ENCODE measurements around the gene RDH13.

RDH13 gene

GRCh38 chr19:55099557-55100506, 36.9 kb upstream of the RDH13 start:
- peaks cover 23 to 47% of the 10 kb centered on the region in 2 donors for H3K36me3 ChIP-seq (ENCODE audit: control insufficient read depth in 1 of 2, insufficient read depth in 2 of 2, low read length in 2 of 2)
- H3K9me3 ChIP-seq (ENCODE audit: control insufficient read depth in 1 of 2, low read length in 2 of 2) = no peaks in the 10 kb centered on the region
- no peak overlapping the region for H3K27ac ChIP-seq (ENCODE audit: low read depth, low read length)
- H3K9ac ChIP-seq (ENCODE audit: low read depth in 1 of 2, low read length in 2 of 2) = no peak overlapping the region
- H3K27me3 ChIP-seq (ENCODE audit: control insufficient read depth in 1 of 2, insufficient read depth in 2 of 2, low read length in 2 of 2) = no peaks in the 10 kb centered on the region
- H3K4me3 ChIP-seq (ENCODE audit: low read depth in 1 of 2, low read length in 2 of 2) = no peak overlapping the region
- H3K4me1 ChIP-seq (ENCODE audit: control insufficient read depth in 1 of 2, insufficient read depth in 2 of 2, low read length in 2 of 2) = no peaks in the 10 kb centered on the region

- Histone ChIP-seq H3K9ac (ENCODE audit: low read depth in 1 of 2, low read length in 2 of 2) (no peak overlapping the region), H3K4me1 (ENCODE audit: control insufficient read depth in 1 of 2, insufficient read depth in 2 of 2, low read length in 2 of 2) (no peaks in the 10 kb centered on the region), H3K27ac (ENCODE audit: low read depth, low read length) (no peak overlapping the region), H3K4me3 (ENCODE audit: low read depth in 1 of 2, low read length in 2 of 2) (no peak overlapping the region), H3K9me3 (ENCODE audit: control insufficient read depth in 1 of 2, low read length in 2 of 2) (no peaks in the 10 kb centered on the region), H3K36me3 (ENCODE audit: control insufficient read depth in 1 of 2, insufficient read depth in 2 of 2, low read length in 2 of 2) (peaks cover 30 to 54% of the 10 kb centered on the region in 2 donors), H3K27me3 (ENCODE audit: control insufficient read depth in 1 of 2, insufficient read depth in 2 of 2, low read length in 2 of 2) (no peaks in the 10 kb centered on the region)
Measured at GRCh38 chr19:55098716-55099556, 36.0 kb upstream of the RDH13 start.

GRCh38 chr19:55097864-55098715, 35.1 kb upstream of the RDH13 start:
- H3K36me3 ChIP-seq (ENCODE audit: control insufficient read depth in 1 of 2, insufficient read depth in 2 of 2, low read length in 2 of 2) = peaks cover 25 to 50% of the 10 kb centered on the region in 2 donors
- no peaks in the 10 kb centered on the region for H3K4me1 ChIP-seq (ENCODE audit: control insufficient read depth in 1 of 2, insufficient read depth in 2 of 2, low read length in 2 of 2)
- H3K27me3 ChIP-seq (ENCODE audit: control insufficient read depth in 1 of 2, insufficient read depth in 2 of 2, low read length in 2 of 2) = no peaks in the 10 kb centered on the region
- no peaks in the 10 kb centered on the region for H3K9me3 ChIP-seq (ENCODE audit: control insufficient read depth in 1 of 2, low read length in 2 of 2)
- H3K9ac ChIP-seq (ENCODE audit: low read depth in 1 of 2, low read length in 2 of 2) = no peak overlapping the region
- H3K4me3 ChIP-seq (ENCODE audit: low read depth in 1 of 2, low read length in 2 of 2) = no peak overlapping the region
- no peak overlapping the region for H3K27ac ChIP-seq (ENCODE audit: low read depth, low read length)

- Histone ChIP-seq H3K27me3 (ENCODE audit: control insufficient read depth in 1 of 2, insufficient read depth in 2 of 2, low read length in 2 of 2) (no peaks in the 10 kb centered on the region), H3K9me3 (ENCODE audit: control insufficient read depth in 1 of 2, low read length in 2 of 2) (no peaks in the 10 kb centered on the region), H3K4me1 (ENCODE audit: control insufficient read depth in 1 of 2, insufficient read depth in 2 of 2, low read length in 2 of 2) (no peaks in the 10 kb centered on the region), H3K4me3 (ENCODE audit: low read depth in 1 of 2, low read length in 2 of 2) (no peak overlapping the region), H3K36me3 (ENCODE audit: control insufficient read depth in 1 of 2, insufficient read depth in 2 of 2, low read length in 2 of 2) (peaks cover 20 to 49% of the 10 kb centered on the region in 2 donors), H3K9ac (ENCODE audit: low read depth in 1 of 2, low read length in 2 of 2) (no peak overlapping the region), H3K27ac (ENCODE audit: low read depth, low read length) (no peak overlapping the region)
Measured at GRCh38 chr19:55096061-55096701, 33.2 kb upstream of the RDH13 start.

GRCh38 chr19:55095260-55096060, 32.5 kb upstream of the RDH13 start:
- Histone ChIP-seq H3K36me3 (ENCODE audit: control insufficient read depth in 1 of 2, insufficient read depth in 2 of 2, low read length in 2 of 2) (peaks cover 19 to 52% of the 10 kb centered on the region in 2 donors), H3K27me3 (ENCODE audit: control insufficient read depth in 1 of 2, insufficient read depth in 2 of 2, low read length in 2 of 2) (no peaks in the 10 kb centered on the region), H3K4me3 (ENCODE audit: low read depth in 1 of 2, low read length in 2 of 2) (no peak overlapping the region), H3K4me1 (ENCODE audit: control insufficient read depth in 1 of 2, insufficient read depth in 2 of 2, low read length in 2 of 2) (no peaks in the 10 kb centered on the region), H3K9ac (ENCODE audit: low read depth in 1 of 2, low read length in 2 of 2) (no peak overlapping the region), H3K27ac (ENCODE audit: low read depth, low read length) (no peak overlapping the region), H3K9me3 (ENCODE audit: control insufficient read depth in 1 of 2, low read length in 2 of 2) (no peaks in the 10 kb centered on the region)

GRCh38 chr19:55094456-55095259, 31.7 kb upstream of the RDH13 start:
- no peak overlapping the region for H3K4me3 ChIP-seq (ENCODE audit: low read depth in 1 of 2, low read length in 2 of 2)
- peaks cover 19 to 46% of the 10 kb centered on the region in 2 donors for H3K36me3 ChIP-seq (ENCODE audit: control insufficient read depth in 1 of 2, insufficient read depth in 2 of 2, low read length in 2 of 2)
- no peak overlapping the region for H3K27ac ChIP-seq (ENCODE audit: low read depth, low read length)

GRCh38 chr19:55092423-55093318, 29.7 kb upstream of the RDH13 start:
- Histone ChIP-seq H3K9me3 (ENCODE audit: control insufficient read depth in 1 of 2, low read length in 2 of 2) (no peaks in the 10 kb centered on the region), H3K4me3 (ENCODE audit: low read depth in 1 of 2, low read length in 2 of 2) (no peak overlapping the region), H3K9ac (ENCODE audit: low read depth in 1 of 2, low read length in 2 of 2) (no peak overlapping the region), H3K27ac (ENCODE audit: low read depth, low read length) (no peak overlapping the region), H3K4me1 (ENCODE audit: control insufficient read depth in 1 of 2, insufficient read depth in 2 of 2, low read length in 2 of 2) (peaks cover 0 to 8% of the 10 kb centered on the region in 2 donors), H3K36me3 (ENCODE audit: control insufficient read depth in 1 of 2, insufficient read depth in 2 of 2, low read length in 2 of 2) (peaks cover 9 to 27% of the 10 kb centered on the region in 2 donors), H3K27me3 (ENCODE audit: control insufficient read depth in 1 of 2, insufficient read depth in 2 of 2, low read length in 2 of 2) (no peaks in the 10 kb centered on the region)

More at GRCh38 chr19:55094456-55095259, 31.7 kb upstream of the RDH13 start:
- H3K27me3 ChIP-seq (ENCODE audit: control insufficient read depth in 1 of 2, insufficient read depth in 2 of 2, low read length in 2 of 2) = no peaks in the 10 kb centered on the region
- H3K4me1 ChIP-seq (ENCODE audit: control insufficient read depth in 1 of 2, insufficient read depth in 2 of 2, low read length in 2 of 2) = no peaks in the 10 kb centered on the region
- no peak overlapping the region for H3K9ac ChIP-seq (ENCODE audit: low read depth in 1 of 2, low read length in 2 of 2)
- no peaks in the 10 kb centered on the region for H3K9me3 ChIP-seq (ENCODE audit: control insufficient read depth in 1 of 2, low read length in 2 of 2)

- no peaks in the 10 kb centered on the region for H3K9me3 ChIP-seq (ENCODE audit: control insufficient read depth in 1 of 2, low read length in 2 of 2)
- peaks cover 2 to 4% of the 10 kb centered on the region in 2 donors for H3K27me3 ChIP-seq (ENCODE audit: control insufficient read depth in 1 of 2, insufficient read depth in 2 of 2, low read length in 2 of 2)
- H3K36me3 ChIP-seq (ENCODE audit: control insufficient read depth in 1 of 2, insufficient read depth in 2 of 2, low read length in 2 of 2) = peaks cover 9 to 26% of the 10 kb centered on the region in 2 donors
- H3K4me3 ChIP-seq (ENCODE audit: low read depth in 1 of 2, low read length in 2 of 2) = no peak overlapping the region
- H3K27ac ChIP-seq (ENCODE audit: low read depth, low read length) = no peak overlapping the region
- peaks cover 7 to 15% of the 10 kb centered on the region in 2 donors for H3K4me1 ChIP-seq (ENCODE audit: control insufficient read depth in 1 of 2, insufficient read depth in 2 of 2, low read length in 2 of 2)
- no peak overlapping the region for H3K9ac ChIP-seq (ENCODE audit: low read depth in 1 of 2, low read length in 2 of 2)
Measured at GRCh38 chr19:55091955-55092354, 29.0 kb upstream of the RDH13 start.
